ENCODE results near the gene SEL1L.

Gene SEL1L

GRCh38 chr14:81437244-81437643 is 96.4 kb downstream of the SEL1L start:
- TF ChIP-seq CTCF (IDR thresholded peaks at IDR 0.05; ENCODE audit: low read depth, low read length, missing control alignments), result no peak
- no peak for DNase-seq (ENCODE audit: extremely low read depth, low read depth)
- no peak overlapping the region for H3K4me3 ChIP-seq (replicated peaks; ENCODE audit: low read depth, low read length)

GRCh38 chr14:81436296-81437138 is 97.1 kb downstream of the SEL1L start:
- DNase-seq (ENCODE audit: extremely low read depth, low read depth), result no peak
- H3K4me3 ChIP-seq (replicated peaks; ENCODE audit: low read depth, low read length), result 0 out of 2 replicates have a peak overlapping the region, but pooled peaks have one; percentile 15

DNA sequence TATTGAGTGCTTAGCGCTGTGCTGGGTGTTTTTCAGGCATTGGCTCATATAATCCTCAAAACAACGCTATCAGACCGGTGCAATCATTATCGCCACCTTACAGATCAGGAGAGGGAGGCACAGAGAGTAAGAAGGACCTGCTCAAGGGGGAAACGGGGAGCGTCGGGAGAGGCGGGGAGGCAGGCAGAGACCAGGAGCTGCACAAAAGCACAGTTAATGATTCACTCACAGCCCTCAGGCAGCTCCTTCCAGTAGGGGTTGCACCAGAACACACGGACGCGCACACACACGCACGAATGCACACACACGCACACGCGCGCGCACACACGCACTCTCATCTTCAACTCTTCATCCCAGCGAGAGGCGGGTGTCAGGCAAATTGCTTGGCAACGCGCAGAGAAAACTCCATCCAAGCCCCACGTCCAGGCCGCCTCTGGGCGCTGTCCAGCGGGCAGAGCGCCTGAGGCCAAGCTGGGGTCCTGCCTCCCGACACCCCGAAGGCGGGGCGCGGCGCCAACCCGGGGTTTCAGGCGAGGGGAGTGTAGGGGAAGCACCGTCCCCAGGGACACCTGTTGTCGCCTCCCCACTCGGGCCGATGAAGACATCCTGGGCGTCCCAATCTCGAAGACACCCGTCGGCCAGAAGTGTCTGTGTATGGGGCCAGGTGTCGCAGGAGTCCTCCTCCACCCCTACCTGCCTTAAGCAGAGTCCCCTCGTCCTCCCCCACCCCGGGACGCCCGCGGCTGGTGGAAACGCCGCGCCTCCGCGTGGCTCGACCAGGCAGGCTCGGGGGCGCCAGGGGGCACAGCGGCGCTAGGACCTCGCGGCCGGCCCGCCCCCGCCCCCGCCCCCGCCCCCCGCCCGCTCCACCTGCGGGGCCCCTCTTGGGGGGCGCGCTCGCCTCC is 98.0 kb downstream of the SEL1L start:
- H3K4me3 ChIP-seq (replicated peaks; ENCODE audit: low read depth, low read length), result no peak overlapping the region
- TF ChIP-seq CTCF (IDR thresholded peaks at IDR 0.05; ENCODE audit: low read depth, low read length, missing control alignments), result no peak
- no peak for DNase-seq (ENCODE audit: extremely low read depth, low read depth)

More at GRCh38 chr14:81436296-81437138, 97.1 kb downstream of the SEL1L start:
- TF ChIP-seq CTCF (IDR thresholded peaks at IDR 0.05; ENCODE audit: low read depth, low read length, missing control alignments), result no peak

DNA sequence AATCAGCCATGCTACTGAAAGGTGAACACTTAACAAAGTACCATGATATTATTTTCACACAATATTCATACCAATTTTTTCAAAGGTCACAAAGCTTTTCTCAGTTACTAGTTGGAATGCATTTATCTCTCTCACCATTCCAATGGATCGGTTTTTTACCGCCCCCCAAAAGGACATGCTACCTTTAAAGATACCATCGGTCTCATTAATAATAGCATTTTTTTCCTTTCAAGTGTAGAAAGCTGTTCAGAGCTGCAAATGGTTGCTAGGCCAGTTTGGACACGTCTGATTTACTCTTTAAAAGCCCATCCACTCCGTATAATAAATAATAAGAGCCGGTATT is 98.6 kb downstream of the SEL1L start:
- no peak for TF ChIP-seq CTCF (IDR thresholded peaks at IDR 0.05; ENCODE audit: low read depth, low read length, missing control alignments)
- no peak for DNase-seq (ENCODE audit: extremely low read depth, low read depth)
- no peak overlapping the region for H3K4me3 ChIP-seq (replicated peaks; ENCODE audit: low read depth, low read length)

GRCh38 chr14:81434230-81434629 is 99.4 kb downstream of the SEL1L start:
- no peak for TF ChIP-seq CTCF (IDR thresholded peaks at IDR 0.05; ENCODE audit: low read depth, low read length, missing control alignments)
- DNase-seq (ENCODE audit: extremely low read depth, low read depth), result no peak
- no peak overlapping the region for H3K4me3 ChIP-seq (replicated peaks; ENCODE audit: low read depth, low read length)

DNA sequence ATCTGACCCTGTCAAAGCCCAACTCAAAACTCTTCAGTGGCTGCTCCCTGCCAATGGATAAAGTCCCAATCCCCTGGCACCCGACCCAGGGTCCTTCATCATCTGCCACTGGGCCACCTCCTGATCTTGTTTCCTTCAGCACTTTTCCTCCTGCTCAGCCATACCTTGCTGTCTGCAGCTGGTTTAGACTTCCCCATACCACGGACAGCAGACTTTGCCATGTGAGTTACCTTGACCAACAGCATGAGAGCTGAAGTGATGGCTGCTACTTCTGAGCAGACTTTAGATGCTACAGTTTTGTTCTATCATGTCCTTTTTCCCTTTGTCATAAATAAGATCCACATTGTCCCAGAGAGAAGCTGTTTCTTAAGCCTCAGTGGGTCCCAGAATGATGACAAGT is 100.3 kb downstream of the SEL1L start:
- no peak for DNase-seq (ENCODE audit: extremely low read depth, low read depth)
- no peak overlapping the region for H3K4me3 ChIP-seq (replicated peaks; ENCODE audit: low read depth, low read length)
- TF ChIP-seq CTCF (IDR thresholded peaks at IDR 0.05; ENCODE audit: low read depth, low read length, missing control alignments), result no peak
